PC-3 (cell line): ENCODE data around the gene PLXNC1.

Experiments used
- EZH2 ChIP-seq: fragments of 300-600 bp; sonication (generic); IDR thresholded peaks from one replicate; pipeline ENCODE4 v1.6.1; 2017; ENCODE audit warnings: antibody characterized with exemption, mild to moderate bottlenecking, low read length; ENCODE audit not compliant: unreplicated experiment
- EZH2phosphoT487 ChIP-seq: fragments of 300-600 bp; sonication (generic); IDR thresholded peaks from 2 replicates; pipeline ENCODE4 v1.6.1; 2018; ENCODE audit warnings: mild to moderate bottlenecking, antibody characterized with exemption, low read length, borderline replicate concordance
- TF ChIP-seq, protein P1 (sequence below): fragments of 300-600 bp; sonication (generic); conservative IDR thresholded peaks from 2 replicates; pipeline ENCODE4 v1.5.1; 2017; ENCODE audit warnings: antibody characterized with exemption, low read depth, mild to moderate bottlenecking, low read length

DNA sequence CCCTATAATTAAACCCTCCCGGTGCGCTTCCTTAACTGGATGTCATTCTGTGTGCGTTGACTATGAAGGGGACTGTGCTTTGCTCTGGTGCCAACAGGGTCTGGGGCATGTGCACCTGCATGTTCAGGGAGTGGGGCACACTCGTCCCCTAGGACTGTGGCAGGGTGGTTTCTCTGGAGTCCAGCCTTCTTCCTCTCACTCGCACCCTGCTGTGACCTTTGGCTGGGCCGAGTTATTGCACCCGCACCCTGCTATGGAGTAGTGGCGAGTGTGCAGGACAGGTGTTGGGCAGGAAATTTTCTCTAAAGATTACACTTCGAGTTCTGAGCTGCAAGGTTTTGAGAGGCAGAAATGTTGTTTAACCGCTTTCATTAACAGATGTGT lies 138.9 kb downstream of the PLXNC1 start:
- TF ChIP-seq, protein P1, sequence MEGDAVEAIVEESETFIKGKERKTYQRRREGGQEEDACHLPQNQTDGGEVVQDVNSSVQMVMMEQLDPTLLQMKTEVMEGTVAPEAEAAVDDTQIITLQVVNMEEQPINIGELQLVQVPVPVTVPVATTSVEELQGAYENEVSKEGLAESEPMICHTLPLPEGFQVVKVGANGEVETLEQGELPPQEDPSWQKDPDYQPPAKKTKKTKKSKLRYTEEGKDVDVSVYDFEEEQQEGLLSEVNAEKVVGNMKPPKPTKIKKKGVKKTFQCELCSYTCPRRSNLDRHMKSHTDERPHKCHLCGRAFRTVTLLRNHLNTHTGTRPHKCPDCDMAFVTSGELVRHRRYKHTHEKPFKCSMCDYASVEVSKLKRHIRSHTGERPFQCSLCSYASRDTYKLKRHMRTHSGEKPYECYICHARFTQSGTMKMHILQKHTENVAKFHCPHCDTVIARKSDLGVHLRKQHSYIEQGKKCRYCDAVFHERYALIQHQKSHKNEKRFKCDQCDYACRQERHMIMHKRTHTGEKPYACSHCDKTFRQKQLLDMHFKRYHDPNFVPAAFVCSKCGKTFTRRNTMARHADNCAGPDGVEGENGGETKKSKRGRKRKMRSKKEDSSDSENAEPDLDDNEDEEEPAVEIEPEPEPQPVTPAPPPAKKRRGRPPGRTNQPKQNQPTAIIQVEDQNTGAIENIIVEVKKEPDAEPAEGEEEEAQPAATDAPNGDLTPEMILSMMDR = no peak
- TF ChIP-seq EZH2 = no peak
- TF ChIP-seq EZH2phosphoT487 = no peak
